ENCODE results near the gene MYOCD.

DNA sequence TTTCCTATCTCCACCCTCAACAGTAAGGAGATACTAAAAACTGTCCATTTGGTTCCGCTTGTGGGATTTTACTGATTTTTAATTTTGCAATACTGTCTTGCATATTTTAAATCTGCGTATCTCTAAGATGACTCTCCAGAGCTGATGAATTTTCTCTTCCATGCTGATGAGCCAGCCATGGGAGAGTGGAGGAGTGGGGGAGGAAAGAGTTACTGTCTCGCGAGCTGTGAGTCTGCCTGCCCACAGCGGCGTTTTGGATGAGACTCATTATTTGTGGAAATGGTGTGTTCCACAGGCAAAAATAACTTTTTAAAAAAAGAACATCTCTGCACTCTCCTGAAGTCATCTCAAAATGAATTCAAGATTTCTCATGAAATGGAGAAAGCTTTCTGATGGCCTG, 34.6 kb upstream of the MYOCD start:
- TF ChIP-seq, protein P1, sequence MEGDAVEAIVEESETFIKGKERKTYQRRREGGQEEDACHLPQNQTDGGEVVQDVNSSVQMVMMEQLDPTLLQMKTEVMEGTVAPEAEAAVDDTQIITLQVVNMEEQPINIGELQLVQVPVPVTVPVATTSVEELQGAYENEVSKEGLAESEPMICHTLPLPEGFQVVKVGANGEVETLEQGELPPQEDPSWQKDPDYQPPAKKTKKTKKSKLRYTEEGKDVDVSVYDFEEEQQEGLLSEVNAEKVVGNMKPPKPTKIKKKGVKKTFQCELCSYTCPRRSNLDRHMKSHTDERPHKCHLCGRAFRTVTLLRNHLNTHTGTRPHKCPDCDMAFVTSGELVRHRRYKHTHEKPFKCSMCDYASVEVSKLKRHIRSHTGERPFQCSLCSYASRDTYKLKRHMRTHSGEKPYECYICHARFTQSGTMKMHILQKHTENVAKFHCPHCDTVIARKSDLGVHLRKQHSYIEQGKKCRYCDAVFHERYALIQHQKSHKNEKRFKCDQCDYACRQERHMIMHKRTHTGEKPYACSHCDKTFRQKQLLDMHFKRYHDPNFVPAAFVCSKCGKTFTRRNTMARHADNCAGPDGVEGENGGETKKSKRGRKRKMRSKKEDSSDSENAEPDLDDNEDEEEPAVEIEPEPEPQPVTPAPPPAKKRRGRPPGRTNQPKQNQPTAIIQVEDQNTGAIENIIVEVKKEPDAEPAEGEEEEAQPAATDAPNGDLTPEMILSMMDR (IDR thresholded peaks at IDR 0.05): no peak
- no peak for TF ChIP-seq POLR2A (IDR thresholded peaks at IDR 0.05)

All from right lobe of liver (tissue), 4 donors.